GM21619 (cell line): Measurements from ENCODE around the gene CTXND1.
"Not testable (repeated sequence)": the region's sequence is repeated elsewhere in the genome, so short reads cannot be mapped to it uniquely, and the experiment has no call there.

Experiments
- ATAC-seq: cut with Tn5 transposase; IDR thresholded peaks from one replicate; pipeline ENCODE4 v1.9.1; 2021; ENCODE audit not compliant: unreplicated experiment

Gene CTXND1

GRCh38 chr15:80252121-80252518 lies at the start of gene CTXND1:
Gene CTXND1 (minus strand): TSS chr15:80252213. CDS start chr15:80201949, 50,264 bp downstream.
- no peak for ATAC-seq

- ATAC-seq = no peak
These were observed 49.5 kb upstream of the CTXND1 start for GRCh38 chr15:80301472-80301871.

GRCh38 chr15:80295777-80296176 lies 43.8 kb upstream of the CTXND1 start:
- not testable (repeated sequence) for ATAC-seq

- ATAC-seq = no peak
These were observed 40.1 kb upstream of the CTXND1 start for GRCh38 chr15:80292079-80292478.

- ATAC-seq = not testable (repeated sequence)
These were observed 38.9 kb upstream of the CTXND1 start for GRCh38 chr15:80290891-80291290.

- no peak for ATAC-seq
These were observed 37.8 kb upstream of the CTXND1 start for GRCh38 chr15:80289528-80290495.

- ATAC-seq = no peak
These were observed 36.1 kb upstream of the CTXND1 start for GRCh38 chr15:80288131-80288530.

- ATAC-seq = no peak
These were observed 34.0 kb upstream of the CTXND1 start for GRCh38 chr15:80286055-80286454.

GRCh38 chr15:80285379-80285778 lies 33.4 kb upstream of the CTXND1 start:
- no peak for ATAC-seq

GRCh38 chr15:80283531-80283930 lies 31.5 kb upstream of the CTXND1 start:
- no peak for ATAC-seq

- ATAC-seq = no peak
These were observed 25.1 kb upstream of the CTXND1 start for GRCh38 chr15:80277147-80277546.

GRCh38 chr15:80275961-80276360 lies 23.9 kb upstream of the CTXND1 start:
- no peak for ATAC-seq

- no peak for ATAC-seq
These were observed 23.0 kb upstream of the CTXND1 start for GRCh38 chr15:80274996-80275395.

GRCh38 chr15:80274554-80274953 lies 22.5 kb upstream of the CTXND1 start:
- no peak for ATAC-seq

GRCh38 chr15:80272987-80273386 lies 21.0 kb upstream of the CTXND1 start:
- ATAC-seq = no peak

GRCh38 chr15:80270472-80270871 lies 18.5 kb upstream of the CTXND1 start:
- no peak for ATAC-seq

- ATAC-seq = no peak
These were observed 16.1 kb upstream of the CTXND1 start for GRCh38 chr15:80268101-80268500.

GRCh38 chr15:80267658-80268057 lies 15.6 kb upstream of the CTXND1 start:
- ATAC-seq = no peak

GRCh38 chr15:80266745-80267144 lies 14.7 kb upstream of the CTXND1 start:
- no peak for ATAC-seq

- ATAC-seq = no peak
These were observed 14.1 kb upstream of the CTXND1 start for GRCh38 chr15:80266113-80266512.

GRCh38 chr15:80265021-80265420 lies 13.0 kb upstream of the CTXND1 start:
- no peak for ATAC-seq

- no peak for ATAC-seq
These were observed 12.0 kb upstream of the CTXND1 start for GRCh38 chr15:80264031-80264430.

- ATAC-seq = no peak
These were observed 8.5 kb upstream of the CTXND1 start for GRCh38 chr15:80260551-80260950.
